ENCODE data around the gene SKP1.

SKP1 gene

DNA sequence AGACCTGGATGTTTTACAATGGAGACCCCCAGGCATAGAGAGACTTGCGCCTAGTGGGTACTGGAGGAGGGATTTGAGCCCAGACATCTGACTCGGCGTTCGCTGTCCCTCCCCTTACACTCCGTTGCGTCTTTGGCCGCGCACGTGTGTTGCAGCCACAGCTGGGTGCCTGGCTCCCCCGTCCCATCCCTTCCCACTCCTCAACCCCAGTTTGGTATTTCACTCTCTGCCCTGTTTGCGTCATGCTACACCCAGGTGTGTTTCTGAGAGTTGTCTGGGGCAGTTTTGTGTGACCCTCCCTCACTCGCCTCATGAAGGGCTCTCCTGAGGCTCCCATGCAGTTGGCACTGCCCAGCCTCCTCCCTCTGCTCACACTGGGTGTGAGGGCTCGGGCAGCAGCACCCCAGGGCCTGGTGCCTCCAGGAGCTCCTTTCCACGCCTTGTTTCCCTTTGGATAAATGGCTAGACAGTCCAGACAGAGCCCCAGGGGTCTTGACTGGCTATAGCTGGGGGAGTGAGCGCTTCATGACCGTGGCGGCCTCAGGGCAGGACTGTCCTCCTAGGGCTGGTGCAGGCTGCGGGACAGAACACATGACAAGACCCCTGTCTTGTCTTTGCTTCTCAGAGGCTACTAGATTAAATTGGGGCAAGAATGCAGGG is 48.6 kb downstream of the SKP1 start:
- TF ChIP-seq TAF1 (IDR thresholded peaks at IDR 0.05; ENCODE audit: borderline replicate concordance, insufficient read depth, low read length) (no peak), SIN3A (IDR thresholded peaks at IDR 0.05; ENCODE audit: borderline replicate concordance, insufficient read depth, low read length) (no peak), POLR2AphosphoS5 (IDR thresholded peaks at IDR 0.05; ENCODE audit: low read depth, low read length) (no peak), FOXP2 (optimal IDR thresholded peaks at IDR 0.05; ENCODE audit: borderline replicate concordance, extremely low read depth, extremely low read length, insufficient read depth) (no peak)
- TF ChIP-seq, protein P1, sequence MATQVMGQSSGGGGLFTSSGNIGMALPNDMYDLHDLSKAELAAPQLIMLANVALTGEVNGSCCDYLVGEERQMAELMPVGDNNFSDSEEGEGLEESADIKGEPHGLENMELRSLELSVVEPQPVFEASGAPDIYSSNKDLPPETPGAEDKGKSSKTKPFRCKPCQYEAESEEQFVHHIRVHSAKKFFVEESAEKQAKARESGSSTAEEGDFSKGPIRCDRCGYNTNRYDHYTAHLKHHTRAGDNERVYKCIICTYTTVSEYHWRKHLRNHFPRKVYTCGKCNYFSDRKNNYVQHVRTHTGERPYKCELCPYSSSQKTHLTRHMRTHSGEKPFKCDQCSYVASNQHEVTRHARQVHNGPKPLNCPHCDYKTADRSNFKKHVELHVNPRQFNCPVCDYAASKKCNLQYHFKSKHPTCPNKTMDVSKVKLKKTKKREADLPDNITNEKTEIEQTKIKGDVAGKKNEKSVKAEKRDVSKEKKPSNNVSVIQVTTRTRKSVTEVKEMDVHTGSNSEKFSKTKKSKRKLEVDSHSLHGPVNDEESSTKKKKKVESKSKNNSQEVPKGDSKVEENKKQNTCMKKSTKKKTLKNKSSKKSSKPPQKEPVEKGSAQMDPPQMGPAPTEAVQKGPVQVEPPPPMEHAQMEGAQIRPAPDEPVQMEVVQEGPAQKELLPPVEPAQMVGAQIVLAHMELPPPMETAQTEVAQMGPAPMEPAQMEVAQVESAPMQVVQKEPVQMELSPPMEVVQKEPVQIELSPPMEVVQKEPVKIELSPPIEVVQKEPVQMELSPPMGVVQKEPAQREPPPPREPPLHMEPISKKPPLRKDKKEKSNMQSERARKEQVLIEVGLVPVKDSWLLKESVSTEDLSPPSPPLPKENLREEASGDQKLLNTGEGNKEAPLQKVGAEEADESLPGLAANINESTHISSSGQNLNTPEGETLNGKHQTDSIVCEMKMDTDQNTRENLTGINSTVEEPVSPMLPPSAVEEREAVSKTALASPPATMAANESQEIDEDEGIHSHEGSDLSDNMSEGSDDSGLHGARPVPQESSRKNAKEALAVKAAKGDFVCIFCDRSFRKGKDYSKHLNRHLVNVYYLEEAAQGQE (IDR thresholded peaks at IDR 0.05; ENCODE audit: insufficient read depth in 1 of 2, low read depth in 2 of 2, low read length in 2 of 2) = no peak

DNA sequence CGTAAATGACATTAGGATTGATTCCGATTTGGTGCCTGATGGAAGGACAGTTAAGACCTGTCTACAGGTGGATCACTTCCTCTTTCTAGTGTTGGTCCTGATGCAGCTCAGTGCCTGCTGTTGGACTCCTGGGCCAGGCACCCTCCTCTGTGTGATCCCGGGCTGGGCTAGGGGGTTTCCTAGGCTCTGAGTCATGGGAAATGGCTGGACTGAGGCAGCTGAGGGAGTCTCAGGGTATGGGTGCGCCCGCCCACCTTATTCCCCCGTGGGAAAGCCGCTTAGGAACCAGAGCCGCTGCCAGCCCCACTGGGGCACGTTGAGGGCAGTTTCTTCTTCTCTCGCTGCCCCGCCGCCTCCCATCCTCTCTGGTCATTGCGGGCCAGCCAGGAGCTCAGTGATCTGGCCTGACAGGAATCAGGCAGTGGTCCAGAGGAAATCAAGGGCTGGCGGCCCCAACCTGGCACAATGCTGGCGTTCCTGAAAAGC is 49.3 kb downstream of the SKP1 start:
- TF ChIP-seq POLR2AphosphoS5 (IDR thresholded peaks at IDR 0.05; ENCODE audit: low read depth, low read length) = no peak

DNA sequence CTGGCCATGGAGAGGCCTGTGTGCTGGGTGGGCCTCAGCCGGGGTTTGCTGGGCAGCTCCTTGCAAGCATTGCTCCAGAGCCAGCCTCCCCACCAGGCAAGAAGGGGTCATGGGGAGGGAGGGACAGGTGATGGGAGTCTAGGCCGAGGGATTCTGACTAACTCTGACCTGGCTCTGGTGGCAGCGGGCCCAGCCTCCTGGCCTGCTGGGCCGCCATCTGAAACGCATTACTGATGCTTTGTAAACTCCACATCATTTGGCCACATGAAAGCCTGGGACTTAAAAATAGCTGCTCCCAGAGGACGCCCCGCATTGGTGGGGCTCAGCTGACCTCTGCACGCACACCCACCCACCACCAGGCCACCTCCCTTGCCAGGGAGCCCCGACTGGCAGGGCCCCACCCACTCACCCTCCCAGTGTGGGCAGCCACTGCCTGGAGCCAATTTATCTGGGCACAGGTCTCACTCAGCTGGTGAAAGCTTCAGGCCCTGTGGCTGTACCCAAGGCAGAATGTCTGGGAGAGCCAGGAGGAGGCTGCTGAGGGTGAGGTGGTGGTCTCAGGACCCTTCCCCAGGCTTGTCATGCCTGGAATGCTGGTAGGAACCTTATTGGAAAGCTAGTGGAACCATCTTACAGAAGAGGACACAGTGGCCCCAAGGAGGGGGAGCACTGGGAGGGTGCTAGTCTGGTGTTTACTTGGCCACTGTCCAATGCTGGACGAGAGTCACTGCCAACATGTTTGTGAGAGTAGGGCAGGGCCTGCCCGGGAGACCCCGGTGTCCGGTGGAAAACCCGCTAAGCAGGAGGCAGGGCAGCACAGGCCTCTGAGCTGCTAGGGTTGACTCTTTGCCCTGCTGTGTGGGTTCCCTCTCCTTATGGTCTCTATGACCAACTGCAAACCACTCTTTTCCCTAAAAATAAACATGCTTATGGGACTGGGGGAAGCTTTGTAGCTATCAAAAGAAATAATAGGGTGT is 51.4 kb downstream of the SKP1 start:
- TF ChIP-seq, protein P1 (IDR thresholded peaks at IDR 0.05; ENCODE audit: insufficient read depth in 1 of 2, low read depth in 2 of 2, low read length in 2 of 2) = no peak
- TF ChIP-seq TAF1 (IDR thresholded peaks at IDR 0.05; ENCODE audit: borderline replicate concordance, insufficient read depth, low read length) (no peak), POLR2AphosphoS5 (IDR thresholded peaks at IDR 0.05; ENCODE audit: low read depth, low read length) (no peak), SIN3A (IDR thresholded peaks at IDR 0.05; ENCODE audit: borderline replicate concordance, insufficient read depth, low read length) (no peak), FOXP2 (optimal IDR thresholded peaks at IDR 0.05; ENCODE audit: borderline replicate concordance, extremely low read depth, extremely low read length, insufficient read depth) (no peak)

DNA sequence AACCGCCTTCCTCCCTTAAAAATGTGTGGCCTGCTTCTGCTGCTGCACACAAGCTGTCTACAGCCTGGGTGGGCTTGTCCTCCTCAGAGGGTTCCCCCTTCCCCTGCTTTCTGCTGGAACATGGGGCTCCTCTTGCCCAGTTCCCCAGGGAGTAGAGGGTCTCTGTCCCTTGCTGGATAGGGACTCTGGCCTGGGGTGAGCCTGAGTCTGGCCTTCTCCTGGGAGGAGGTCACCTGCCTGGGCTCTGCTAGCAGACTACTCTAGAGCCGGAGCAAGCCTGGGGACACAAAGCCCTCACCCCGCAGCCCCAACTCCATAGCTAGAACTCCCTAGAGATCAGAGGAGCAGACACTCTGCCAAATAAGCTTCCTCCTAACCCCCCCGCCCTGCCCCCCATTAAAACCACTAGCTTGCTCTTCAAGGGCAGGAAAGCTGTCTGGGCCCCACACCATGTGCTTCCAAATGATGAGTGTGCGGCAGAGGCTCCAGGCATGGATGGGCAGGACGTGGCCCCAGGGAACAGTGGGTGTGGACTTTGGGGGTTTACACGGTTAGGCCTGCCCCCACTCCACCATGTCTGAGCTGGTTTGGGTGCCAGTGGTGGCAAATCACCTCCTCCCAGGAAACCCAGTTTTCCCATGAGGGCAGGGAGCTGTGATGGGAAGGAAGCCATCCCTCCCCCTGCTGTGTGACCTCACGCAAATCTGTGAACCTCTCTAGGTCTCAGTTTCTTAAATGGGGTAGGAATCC is 52.3 kb downstream of the SKP1 start:
- TF ChIP-seq TAF1 (IDR thresholded peaks at IDR 0.05; ENCODE audit: borderline replicate concordance, insufficient read depth, low read length) (no peak), FOXP2 (optimal IDR thresholded peaks at IDR 0.05; ENCODE audit: borderline replicate concordance, extremely low read depth, extremely low read length, insufficient read depth) (no peak), POLR2AphosphoS5 (IDR thresholded peaks at IDR 0.05; ENCODE audit: low read depth, low read length) (no peak), SIN3A (IDR thresholded peaks at IDR 0.05; ENCODE audit: borderline replicate concordance, insufficient read depth, low read length) (no peak)
- TF ChIP-seq, protein P1 (IDR thresholded peaks at IDR 0.05; ENCODE audit: insufficient read depth in 1 of 2, low read depth in 2 of 2, low read length in 2 of 2) = no peak

DNA sequence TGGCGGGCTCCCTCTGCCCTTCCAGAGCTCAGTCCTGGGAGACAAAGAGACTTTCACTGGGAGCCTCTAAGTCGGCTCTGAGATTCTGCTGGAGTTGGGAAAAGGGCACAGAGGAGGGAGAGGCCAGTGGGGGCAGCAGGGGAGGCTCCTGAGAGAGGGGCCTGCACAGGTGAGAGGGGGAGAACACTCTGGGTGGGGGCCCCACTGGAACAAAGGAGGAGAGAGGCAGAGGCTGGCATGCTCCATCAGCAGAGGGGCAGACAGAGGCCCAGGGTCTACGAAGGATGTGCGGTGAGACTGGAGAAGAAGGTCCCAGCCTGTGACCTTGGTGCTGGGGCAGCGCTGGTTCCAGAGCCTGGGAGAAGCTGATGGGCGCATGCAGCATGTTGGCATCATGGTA is 53.4 kb downstream of the SKP1 start:
- TF ChIP-seq, protein P1 (IDR thresholded peaks at IDR 0.05; ENCODE audit: insufficient read depth in 1 of 2, low read depth in 2 of 2, low read length in 2 of 2) = no peak
- TF ChIP-seq POLR2AphosphoS5 (IDR thresholded peaks at IDR 0.05; ENCODE audit: low read depth, low read length) (no peak), TAF1 (IDR thresholded peaks at IDR 0.05; ENCODE audit: borderline replicate concordance, insufficient read depth, low read length) (no peak), SIN3A (IDR thresholded peaks at IDR 0.05; ENCODE audit: borderline replicate concordance, insufficient read depth, low read length) (no peak), FOXP2 (optimal IDR thresholded peaks at IDR 0.05; ENCODE audit: borderline replicate concordance, extremely low read depth, extremely low read length, insufficient read depth) (no peak)

Data from PFSK-1 (cell line).